GM18868 (cell line): ENCODE measurements around the gene CHDH.

Source experiments
- ATAC-seq: cut with Tn5 transposase; IDR thresholded peaks from one replicate; pipeline ENCODE4 v1.9.1; 2021; ENCODE audit warnings: mild to moderate bottlenecking, moderate library complexity; ENCODE audit not compliant: unreplicated experiment

Gene CHDH

DNA sequence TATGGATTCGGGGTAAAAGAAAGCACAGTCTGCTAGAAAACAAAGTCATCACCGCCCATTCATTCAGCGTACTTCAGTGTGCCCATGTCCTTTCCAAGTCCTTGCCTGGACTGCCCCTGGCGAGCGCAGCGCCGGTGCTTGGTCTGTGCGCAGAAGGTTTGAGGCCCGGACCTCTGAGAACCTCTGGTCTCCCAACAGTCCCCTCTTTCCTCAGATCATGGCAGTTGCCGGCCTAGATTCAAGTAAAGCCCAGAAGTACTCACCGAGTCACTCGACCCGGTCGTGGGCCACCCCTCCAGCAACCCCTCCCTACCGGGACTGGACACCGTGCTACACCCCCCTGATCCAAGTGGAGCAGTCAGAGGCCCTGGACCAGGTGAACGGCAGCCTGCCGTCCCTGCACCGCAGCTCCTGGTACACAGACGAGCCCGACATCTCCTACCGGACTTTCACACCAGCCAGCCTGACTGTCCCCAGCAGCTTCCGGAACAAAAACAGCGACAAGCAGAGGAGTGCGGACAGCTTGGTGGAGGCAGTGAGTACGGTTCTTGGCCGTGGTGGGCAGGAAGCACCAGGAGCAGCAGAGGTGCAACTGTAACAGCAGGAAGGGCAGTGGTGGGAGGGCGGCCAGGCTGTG, 36.3 kb downstream of the CHDH start:
- no peak for ATAC-seq

DNA sequence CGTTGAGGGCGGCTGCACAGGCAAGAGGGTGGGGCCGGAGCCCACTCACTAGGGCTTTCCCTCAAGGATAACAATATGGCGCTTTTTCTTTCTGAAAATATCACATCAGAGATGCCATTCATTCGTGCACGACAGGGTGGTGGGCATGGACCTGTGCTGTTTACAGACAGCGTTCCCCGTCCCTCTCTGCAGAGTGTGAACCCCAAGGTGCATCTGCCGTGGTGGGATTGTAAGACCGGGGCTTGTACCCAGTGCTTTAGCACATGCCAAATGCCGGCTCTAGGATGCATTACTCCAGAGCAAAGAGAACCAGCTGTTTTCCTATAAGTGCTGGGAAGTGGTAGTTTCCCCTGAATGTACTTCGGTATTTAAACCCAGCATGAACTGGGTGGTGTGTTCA, 37.0 kb downstream of the CHDH start:
- ATAC-seq = no peak

GRCh38 chr3:53808496-53808895, 37.7 kb downstream of the CHDH start:
- ATAC-seq = no peak

DNA sequence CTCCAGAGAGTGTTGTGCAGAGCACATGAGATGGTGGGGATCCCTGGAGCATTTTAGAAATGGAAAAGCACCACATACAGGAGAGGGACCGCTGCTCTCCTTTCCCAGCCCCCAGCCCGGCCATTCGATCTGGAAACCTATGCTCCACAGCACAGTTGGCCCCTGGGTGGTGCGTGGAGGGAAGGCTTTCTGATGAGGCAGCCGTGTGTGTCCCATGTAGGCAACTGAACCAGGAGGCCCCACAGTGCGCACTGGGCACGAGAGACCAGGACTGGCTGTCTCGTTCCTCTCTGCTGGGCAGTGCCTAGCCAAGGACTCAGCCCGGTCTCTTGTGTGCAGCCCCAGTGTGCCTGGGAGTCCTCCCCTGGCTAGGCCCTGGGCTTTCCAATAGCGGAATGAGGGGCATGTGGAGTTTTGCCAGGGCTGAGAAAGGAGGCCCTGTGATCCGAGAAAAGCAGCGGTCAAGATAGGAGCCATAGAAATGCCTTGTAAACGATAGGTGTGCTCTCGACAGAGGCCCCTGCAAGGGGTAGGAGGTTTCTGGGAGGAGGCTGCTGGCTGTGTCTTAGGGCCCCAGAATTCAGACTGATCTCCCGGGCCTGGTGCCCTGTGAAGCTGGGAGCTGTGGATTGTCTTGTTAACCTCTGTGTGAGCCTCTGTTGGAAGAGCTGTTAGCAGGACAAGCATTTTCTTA, 39.0 kb downstream of the CHDH start:
- peak; percentile 15 for ATAC-seq

DNA sequence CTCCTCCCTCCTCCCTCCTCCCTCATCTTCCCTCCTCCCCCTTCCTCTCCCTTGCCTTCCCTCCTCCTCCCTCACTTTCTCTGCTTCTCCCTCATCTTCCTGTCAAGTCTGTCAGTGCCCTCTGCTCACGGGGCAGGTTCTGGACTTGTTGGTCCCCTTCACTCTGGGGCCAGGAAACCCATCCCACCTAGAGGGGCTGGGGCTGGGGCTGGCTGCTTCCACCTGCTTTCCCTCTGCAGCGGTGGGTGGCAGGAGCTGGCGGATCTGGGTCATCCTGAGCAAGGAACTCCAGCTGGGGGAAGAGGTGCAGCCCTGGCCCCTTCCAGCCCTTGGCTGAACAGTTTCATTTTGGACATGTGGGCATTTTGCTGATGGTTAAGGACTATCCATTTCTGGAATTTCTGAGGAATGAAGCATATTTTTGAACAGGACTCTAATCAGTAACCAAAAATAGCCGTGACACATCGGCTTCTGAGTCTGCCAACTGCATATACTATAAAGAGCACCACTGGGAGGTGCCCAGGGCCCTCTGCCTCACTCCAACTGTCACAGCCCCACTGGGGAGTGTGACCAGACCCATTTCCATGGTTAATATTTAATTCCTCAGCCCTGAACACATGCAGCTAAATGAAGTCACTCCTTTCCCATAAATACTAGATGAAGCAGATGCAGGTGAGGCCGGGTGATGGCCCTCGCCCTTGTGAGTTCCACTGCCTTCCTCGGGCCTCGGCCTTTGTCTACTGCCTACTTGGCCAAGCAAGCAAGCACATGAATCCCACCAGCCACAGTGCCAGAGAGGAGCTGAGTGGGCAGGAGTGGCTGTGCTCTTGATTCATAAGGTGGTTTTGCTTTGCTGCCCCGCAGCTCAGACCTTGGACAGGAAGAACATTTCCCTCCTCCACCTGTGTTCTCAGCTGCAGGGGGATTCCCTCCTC, 39.8 kb downstream of the CHDH start:
- ATAC-seq = peak; percentile 51

DNA sequence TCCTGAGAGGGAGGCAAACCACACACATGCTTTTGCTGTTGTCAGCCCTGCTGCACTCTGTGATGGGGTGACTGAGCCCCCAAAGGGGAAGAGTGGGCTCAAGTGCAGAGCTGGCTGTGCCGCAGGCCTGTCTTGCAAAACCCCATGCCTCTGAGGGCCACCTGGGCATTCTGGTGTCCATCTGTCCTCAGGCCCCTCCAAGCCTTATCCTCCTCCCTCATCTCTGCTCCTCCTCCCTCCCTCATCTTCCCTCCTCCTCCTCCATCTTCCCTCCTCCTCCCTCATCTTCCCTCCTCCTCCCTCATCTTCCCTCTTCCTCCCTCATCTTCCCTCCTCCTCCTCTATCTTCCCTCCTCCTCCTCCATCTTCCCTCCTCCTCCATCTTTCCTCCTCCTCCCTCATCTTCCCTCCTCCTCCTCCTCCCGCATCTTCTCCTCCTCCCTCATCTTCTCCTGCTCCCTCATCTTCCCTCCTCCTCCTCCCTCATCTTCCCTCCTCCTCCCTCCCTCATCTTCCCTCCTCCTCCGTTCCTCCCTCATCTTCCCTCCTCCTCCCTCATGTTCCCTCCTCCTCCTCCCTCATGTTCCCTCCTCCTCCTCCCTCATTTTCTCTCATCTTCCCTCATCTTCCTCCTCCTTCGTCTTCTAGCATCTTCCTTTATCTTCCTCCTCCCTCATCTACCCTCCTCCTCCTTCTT, 40.6 kb downstream of the CHDH start:
- ATAC-seq = no peak

- ATAC-seq = peak; percentile 83
These were observed 41.3 kb downstream of the CHDH start for GRCh38 chr3:53804697-53805462.

GRCh38 chr3:53803816-53804695, 42.2 kb downstream of the CHDH start:
- no peak for ATAC-seq

GRCh38 chr3:53803124-53803815, 42.9 kb downstream of the CHDH start:
- no peak for ATAC-seq

DNA sequence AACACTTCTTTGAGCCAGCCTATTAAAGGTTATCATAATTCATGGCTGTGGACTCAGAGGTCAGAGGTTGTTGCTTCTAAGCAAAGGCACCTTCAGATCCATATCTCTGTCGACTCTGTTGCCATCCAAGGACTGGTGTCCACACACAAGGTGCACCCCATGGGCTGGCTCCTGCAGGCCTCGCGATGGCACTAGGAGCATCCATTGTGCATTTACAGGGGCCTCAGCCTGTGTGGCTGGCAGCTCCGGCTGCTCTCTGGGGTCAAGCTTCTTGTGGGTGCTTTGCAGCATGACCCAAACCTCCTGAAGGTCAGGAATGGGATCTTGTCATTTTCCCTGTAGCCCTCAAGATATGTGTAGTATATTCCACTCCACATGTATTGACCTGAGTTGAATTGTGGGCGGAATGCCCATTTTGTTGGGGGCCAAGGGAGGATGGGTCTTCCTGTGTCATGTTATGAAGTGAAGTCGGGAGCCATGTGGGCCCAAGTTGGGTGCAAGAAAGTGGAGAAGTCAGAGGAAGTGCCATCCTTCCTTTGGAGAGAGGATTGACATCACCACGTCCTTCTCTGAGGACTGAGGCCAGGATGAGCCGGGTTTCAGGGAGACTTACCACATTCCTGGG, 43.9 kb downstream of the CHDH start:
- no peak for ATAC-seq

GRCh38 chr3:53801319-53801718, 44.9 kb downstream of the CHDH start:
- no peak for ATAC-seq

DNA sequence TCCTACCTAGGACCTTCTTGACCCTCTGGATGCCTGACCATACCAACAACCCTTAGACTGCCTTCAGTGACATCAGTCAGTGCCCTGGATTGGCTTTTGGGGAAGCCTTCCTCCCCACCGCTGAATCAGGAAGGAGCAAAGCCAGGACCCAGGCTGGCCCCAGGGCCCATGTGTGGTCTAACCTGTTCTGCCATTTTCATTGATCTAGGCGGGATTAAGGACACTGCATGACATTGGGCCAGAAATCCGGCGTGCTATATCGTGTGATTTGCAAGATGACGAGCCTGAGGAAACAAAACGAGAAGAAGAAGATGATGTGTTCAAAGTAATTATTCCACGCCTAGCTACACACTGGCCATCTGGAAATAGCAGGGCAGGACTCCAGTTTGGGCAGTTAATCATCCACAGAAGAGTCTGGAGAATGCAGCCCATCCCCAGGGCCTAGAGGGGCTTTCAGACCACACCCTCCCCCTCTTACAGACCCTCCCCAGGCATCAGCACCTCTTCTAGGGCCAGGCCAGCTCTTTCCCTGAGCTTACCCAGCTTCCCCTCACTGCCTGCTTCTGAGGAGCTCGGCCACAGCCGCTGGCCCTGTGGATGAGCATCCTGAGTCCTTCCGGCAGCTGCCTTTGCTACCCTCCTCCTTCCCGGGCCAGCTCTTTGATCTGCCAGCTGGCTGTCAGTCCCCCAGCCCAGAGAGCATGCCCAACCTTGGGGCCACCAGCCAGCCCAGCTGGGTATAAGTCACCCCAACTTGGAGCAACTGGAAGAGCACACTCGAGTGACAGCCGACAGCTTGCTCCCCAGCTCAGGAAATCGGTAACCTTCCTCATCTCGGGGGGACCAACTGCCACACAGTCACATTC, 45.9 kb downstream of the CHDH start:
- no peak for ATAC-seq

GRCh38 chr3:53799338-53799865, 46.8 kb downstream of the CHDH start:
- no peak for ATAC-seq

DNA sequence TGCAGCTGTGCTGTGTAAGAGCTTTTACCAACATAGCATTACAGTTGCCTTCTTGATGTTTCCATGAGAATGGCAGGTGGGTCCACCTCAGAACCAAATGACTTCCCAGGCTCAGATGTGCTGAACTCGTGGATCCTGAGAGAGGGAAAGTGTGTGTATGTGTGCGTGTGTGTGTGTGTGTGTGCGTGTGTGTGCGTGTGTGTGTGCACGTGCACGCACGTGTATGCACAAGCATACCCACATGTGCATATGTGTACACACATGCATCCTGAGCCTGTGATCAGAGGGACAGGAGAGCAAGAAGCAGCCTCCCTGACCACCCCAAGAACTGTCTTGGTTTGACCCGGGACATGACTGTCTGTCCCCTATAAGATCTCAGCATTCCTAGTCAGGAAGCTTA, 48.1 kb downstream of the CHDH start:
- no peak for ATAC-seq

DNA sequence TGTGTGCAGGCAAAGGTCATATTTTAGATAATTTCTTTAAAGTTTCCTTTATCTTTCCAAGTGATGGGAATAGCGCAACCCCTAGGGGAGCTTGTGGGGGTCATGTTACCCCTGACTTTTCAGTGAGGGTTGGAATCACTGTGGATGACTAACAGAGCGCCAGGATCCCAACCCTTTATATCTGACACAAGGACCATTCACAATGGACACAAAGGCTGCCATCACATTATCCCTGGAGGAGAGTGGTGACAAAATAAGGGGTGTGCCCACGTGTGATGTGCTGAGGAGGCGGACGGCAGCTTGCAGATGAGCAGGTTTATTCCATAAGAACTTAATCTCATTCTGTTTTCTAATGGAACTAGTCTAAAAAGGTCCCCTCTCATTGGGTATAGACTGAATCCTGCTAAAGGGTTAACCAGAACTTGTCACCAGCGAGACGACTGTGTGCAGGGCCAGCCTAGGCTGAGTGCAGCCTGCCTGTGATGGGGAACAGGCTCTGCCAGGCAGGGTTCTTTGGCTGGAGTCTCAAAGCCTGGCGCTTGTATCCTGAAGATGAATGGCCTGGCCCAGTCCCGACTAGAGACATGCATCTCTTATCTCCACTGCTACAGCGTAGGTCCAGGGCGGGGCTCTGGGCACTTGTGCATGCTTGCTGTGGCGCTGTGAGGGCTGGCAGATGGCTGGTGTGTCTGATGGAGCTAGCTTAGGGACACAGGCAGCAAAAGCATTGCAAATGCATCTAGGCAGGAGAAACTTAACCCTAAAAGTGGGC, 50.2 kb downstream of the CHDH start:
- ATAC-seq = no peak

DNA sequence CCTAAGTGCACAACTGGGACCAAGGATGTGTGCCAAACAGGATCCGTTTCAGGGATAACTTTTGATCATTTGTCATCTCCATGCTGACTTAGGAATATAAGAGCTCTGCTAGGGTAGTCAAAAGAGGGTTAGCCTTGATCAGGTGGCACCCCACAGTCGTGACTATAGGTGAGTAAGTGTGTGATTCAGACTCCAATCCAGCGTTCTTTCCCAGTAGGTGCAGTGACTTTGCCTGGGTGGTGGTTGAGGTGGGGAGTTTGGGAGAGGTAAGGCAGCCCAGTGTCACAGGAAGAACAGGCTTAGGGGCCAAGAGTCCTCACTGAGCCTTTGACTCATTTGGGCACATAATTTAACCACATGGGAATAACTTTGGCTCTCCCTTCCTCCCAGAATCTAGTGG, 51.0 kb downstream of the CHDH start:
- ATAC-seq = no peak
